ENCODE results near the gene ASL.

GRCh38 chr7:66142334-66142733 lies 66.7 kb downstream of the ASL start:
- no peak for TF ChIP-seq POLR2A (IDR thresholded peaks at IDR 0.05)
- TF ChIP-seq EP300 (IDR thresholded peaks at IDR 0.05) = no peak
